Activated CD4-positive, alpha-beta T cell treated with anti-CD3 and anti-CD28 coated beads for 36 hours (primary cell): ENCODE data around the gene MCOLN1. TPM values are rescaled to one million over a fixed set of nuclear protein-coding genes. Genes with fewer than 3 reads are reported as not detected.

ENCODE experiments used
- ATAC-seq: fragments of 200-7000 bp; cut with Tn5 transposase; one replicate; pipeline ENCODE4 v1.10.0; 2021; ENCODE audit warnings: mild to moderate bottlenecking, moderate library complexity
- CTCF ChIA-PET: fragments of 350-600 bp; sonication (Branson Sonifier 250); formaldehyde crosslinking; loops from one replicate; lab custom pipeline; 2021; ENCODE audit warnings: antibody characterized with exemption; lab: Charles Lee
- POLR2A ChIA-PET: fragments of 350-600 bp; sonication (Branson Sonifier 250); formaldehyde crosslinking; loops from one replicate; lab custom pipeline; 2021; ENCODE audit warnings: antibody characterized with exemption, inconsistent platforms; lab: Charles Lee
- DNase-seq: peaks from one replicate; pipeline ENCODE4 v3.0.0-alpha.2; 2020
- H3K27ac Mint-ChIP-seq: one replicate; pipeline ENCODE4 v1.8.0; 2021; ENCODE audit warnings: mixed read lengths
- H3K27me3 Mint-ChIP-seq: one replicate; pipeline ENCODE4 v1.8.0; 2021; ENCODE audit warnings: mixed read lengths
- H3K36me3 Mint-ChIP-seq: one replicate; pipeline ENCODE4 v1.8.0; 2021; ENCODE audit warnings: low read depth, mixed read lengths
- H3K4me1 Mint-ChIP-seq: one replicate; pipeline ENCODE4 v1.8.0; 2021; ENCODE audit warnings: mixed read lengths
- H3K4me3 Mint-ChIP-seq: one replicate; pipeline ENCODE4 v1.8.0; 2021; ENCODE audit warnings: mild to moderate bottlenecking, moderate library complexity, mixed read lengths
- H3K9me3 Mint-ChIP-seq: one replicate; pipeline ENCODE4 v1.8.0; 2021; ENCODE audit warnings: low read depth, mixed read lengths
- intact Hi-C, 2 experiments: fragments of 100-400 bp; cut with DNase I in 1 of 2; cut with micrococcal nuclease in 1 of 2; formaldehyde crosslinking; loops; one replicate each; pipeline versions ENCODE4 v1.14.2 to v1.15.1; 2022 to 2024; cut with DNase I, micrococcal nuclease
- total RNA-seq, 2 experiments: library from RNA; stranded (reverse); gene quantifications; one replicate each; pipeline ENCODE4 v1.2.3, GENCODE V29; 2021

MCOLN1 gene
- total RNA-seq, 2 experiments from 2014 or later: 6.7 to 7.7 TPM

- Mint-ChIP-seq H3K9me3 (no peaks in the 10 kb centered on the region), H3K27me3 (peaks cover 12% of the 10 kb centered on the region), H3K36me3 (no peaks in the 10 kb centered on the region), H3K4me1 (peaks cover 6% of the 10 kb centered on the region), H3K4me3 (peak overlapping the region; percentile 66), H3K27ac (peak overlapping the region; percentile 31)
- intact Hi-C loops: no loop called here
- POLR2A ChIA-PET: no interaction called here
- CTCF ChIA-PET: no interaction called here
- ATAC-seq (no peak), DNase-seq (no peak)
Observed at GRCh38 chr19:7516878-7517277, 5.5 kb upstream of the MCOLN1 start.

- DNase-seq: no peak
- Mint-ChIP-seq H3K27me3 (peaks cover 8% of the 10 kb centered on the region), H3K4me1 (peaks cover 15% of the 10 kb centered on the region), H3K27ac (no peak overlapping the region), H3K9me3 (no peaks in the 10 kb centered on the region), H3K4me3 (no peak overlapping the region), H3K36me3 (no peaks in the 10 kb centered on the region)
- ChIA-PET POLR2A (no interaction called here), CTCF (interaction anchor here (0.5 kb wide), 1 partner anchor 65 kb away, joined by 3 read pairs; no protein-coding TSS in a partner anchor)
- intact Hi-C loops: no loop called here
- no peak for ATAC-seq
Observed at GRCh38 chr19:7519361-7520130, 2.9 kb upstream of the MCOLN1 start.

- Mint-ChIP-seq H3K27ac (no peak overlapping the region), H3K27me3 (peaks cover 4% of the 10 kb centered on the region), H3K4me3 (no peak overlapping the region), H3K9me3 (no peaks in the 10 kb centered on the region), H3K4me1 (peaks cover 14% of the 10 kb centered on the region), H3K36me3 (no peaks in the 10 kb centered on the region)
- intact Hi-C loops: no loop called here
- DNase-seq: no peak
- POLR2A ChIA-PET: no interaction called here
- CTCF ChIA-PET: no interaction called here
- ATAC-seq: no peak
Observed at GRCh38 chr19:7520131-7521051, 2.0 kb upstream of the MCOLN1 start.

- ATAC-seq: no peak
- no peak for DNase-seq
- H3K4me3 Mint-ChIP-seq: peak overlapping the region; percentile 61
- intact Hi-C loops: loop anchor here (1.0 kb wide), 8 partner anchors 13 to 1096 kb away; partner anchors contain the start of genes PET100 (in 1 of the 2), PEX11G (in 1 of the 2) and XAB2 (in 1 of the 2)
- POLR2A ChIA-PET: interaction anchor here (0.5 to 1.0 kb wide), 2 partner anchors 13 to 16 kb away, joined by 3 read pairs; no protein-coding TSS in a partner anchor
- H3K36me3 Mint-ChIP-seq: no peaks in the 10 kb centered on the region
- peak overlapping the region; percentile 76 for H3K27ac Mint-ChIP-seq
- H3K4me1 Mint-ChIP-seq: peaks cover 11% of the 10 kb centered on the region
- CTCF ChIA-PET: interaction anchor here (0.5 to 1.5 kb wide), 3 partner anchors 14 to 167 kb away, joined by 4 to 7 read pairs (median 5); partner anchors contain the start of gene PNPLA6
- H3K9me3 Mint-ChIP-seq: no peaks in the 10 kb centered on the region
- H3K27me3 Mint-ChIP-seq: no peaks in the 10 kb centered on the region
Observed at GRCh38 chr19:7521551-7522071, 813 bp upstream of the MCOLN1 start.

- intact Hi-C loops: loop anchor here (1.0 kb wide), 8 partner anchors 11 to 1098 kb away; partner anchors contain the start of genes PET100 (in 1 of the 2), PEX11G (in 1 of the 2) and XAB2 (in 1 of the 2)
- DNase-seq (no peak), ATAC-seq (no peak)
- H3K27me3 Mint-ChIP-seq: no peaks in the 10 kb centered on the region
- H3K9me3 Mint-ChIP-seq: no peaks in the 10 kb centered on the region
- H3K27ac Mint-ChIP-seq: no peak overlapping the region
- CTCF ChIA-PET: interaction anchor here (0.6 to 1.5 kb wide), 9 partner anchors 8 to 871 kb away, joined by 3 to 5 read pairs (median 3); a partner anchor contains a TSS
- peaks cover 3% of the 10 kb centered on the region for H3K36me3 Mint-ChIP-seq
- POLR2A ChIA-PET: interaction anchor here (0.6 kb wide), 1 partner anchor 58 kb away, joined by 3 read pairs; no protein-coding TSS in a partner anchor
- H3K4me3 Mint-ChIP-seq: peak overlapping the region; percentile 61
- H3K4me1 Mint-ChIP-seq: peaks cover 11% of the 10 kb centered on the region
Observed at GRCh38 chr19:7522923-7523667, 671 bp downstream of the MCOLN1 start.

GRCh38 chr19:7524523-7524922 lies 2.1 kb downstream of the MCOLN1 start:
- Mint-ChIP-seq H3K4me1 (peaks cover 11% of the 10 kb centered on the region), H3K9me3 (no peaks in the 10 kb centered on the region), H3K4me3 (no peak overlapping the region), H3K27ac (no peak overlapping the region), H3K36me3 (peaks cover 4% of the 10 kb centered on the region), H3K27me3 (no peaks in the 10 kb centered on the region)
- intact Hi-C loops: no loop called here
- DNase-seq (no peak), ATAC-seq (no peak)
- CTCF ChIA-PET: no interaction called here
- POLR2A ChIA-PET: interaction anchor here (0.6 kb wide), 1 partner anchor 422 kb away, joined by 3 read pairs; no protein-coding TSS in a partner anchor

GRCh38 chr19:7524992-7525739 lies 2.7 kb downstream of the MCOLN1 start:
- DNase-seq (no peak), ATAC-seq (no peak)
- no peaks in the 10 kb centered on the region for H3K27me3 Mint-ChIP-seq
- peaks cover 5% of the 10 kb centered on the region for H3K36me3 Mint-ChIP-seq
- intact Hi-C loops: no loop called here
- ChIA-PET POLR2A (interaction anchor here (0.6 kb wide), 1 partner anchor 423 kb away, joined by 3 read pairs; no protein-coding TSS in a partner anchor), CTCF (interaction anchor here (0.6 kb wide), 1 partner anchor 347 kb away, joined by 7 read pairs; no protein-coding TSS in a partner anchor)
- no peak overlapping the region for H3K27ac Mint-ChIP-seq
- H3K4me3 Mint-ChIP-seq: no peak overlapping the region
- H3K4me1 Mint-ChIP-seq: peaks cover 11% of the 10 kb centered on the region
- H3K9me3 Mint-ChIP-seq: no peaks in the 10 kb centered on the region

- no peak for ATAC-seq
- H3K4me3 Mint-ChIP-seq: no peak overlapping the region
- H3K4me1 Mint-ChIP-seq: peaks cover 11% of the 10 kb centered on the region
- no peaks in the 10 kb centered on the region for H3K27me3 Mint-ChIP-seq
- ChIA-PET CTCF (interaction anchor here (0.6 to 0.7 kb wide), 2 partner anchors 181 to 346 kb away, joined by 4 to 7 read pairs; no protein-coding TSS in a partner anchor), POLR2A (no interaction called here)
- no peak for DNase-seq
- peaks cover 8% of the 10 kb centered on the region for H3K36me3 Mint-ChIP-seq
- no peak overlapping the region for H3K27ac Mint-ChIP-seq
- intact Hi-C loops: no loop called here
- no peaks in the 10 kb centered on the region for H3K9me3 Mint-ChIP-seq
Observed at GRCh38 chr19:7526059-7526929, 3.9 kb downstream of the MCOLN1 start.

GRCh38 chr19:7527516-7528191 lies 5.2 kb downstream of the MCOLN1 start:
- DNase-seq: no peak
- Mint-ChIP-seq H3K4me3 (no peak overlapping the region), H3K27ac (no peak overlapping the region), H3K36me3 (peaks cover 10% of the 10 kb centered on the region), H3K4me1 (peaks cover 3% of the 10 kb centered on the region), H3K9me3 (no peaks in the 10 kb centered on the region), H3K27me3 (no peaks in the 10 kb centered on the region)
- ChIA-PET POLR2A (no interaction called here), CTCF (no interaction called here)
- intact Hi-C loops: no loop called here
- ATAC-seq: no peak
